Measurements from ENCODE around the gene GRM5.
A peak's percentile ranks its signal among the peaks of the same experiment; 100 is the strongest.

Gene GRM5

GRCh38 chr11:88604260-88604659, 461.5 kb downstream of the GRM5 start:
- DNase-seq, result no peak

- no peak for DNase-seq
These were observed 462.5 kb downstream of the GRM5 start for GRCh38 chr11:88603091-88603867.

- no peak for DNase-seq
These were observed 468.4 kb downstream of the GRM5 start for GRCh38 chr11:88597387-88597786.

GRCh38 chr11:88596786-88597185, 469.0 kb downstream of the GRM5 start:
- DNase-seq, result no peak

GRCh38 chr11:88594274-88594950, 471.4 kb downstream of the GRM5 start:
- no peak for DNase-seq

- DNase-seq, result no peak
These were observed 475.4 kb downstream of the GRM5 start for GRCh38 chr11:88590361-88590760.

- no peak for DNase-seq
These were observed 482.5 kb downstream of the GRM5 start for GRCh38 chr11:88583251-88583650.

- DNase-seq, result no peak
These were observed 486.3 kb downstream of the GRM5 start for GRCh38 chr11:88579466-88579865.

GRCh38 chr11:88576741-88577140, 489.0 kb downstream of the GRM5 start:
- no peak for DNase-seq

- DNase-seq, result no peak
These were observed 489.9 kb downstream of the GRM5 start for GRCh38 chr11:88575916-88576315.

- DNase-seq, result no peak
These were observed 496.4 kb downstream of the GRM5 start for GRCh38 chr11:88569342-88569741.

GRCh38 chr11:88555829-88556202, 510.0 kb downstream of the GRM5 start:
- no peak for DNase-seq

GRCh38 chr11:88555018-88555828, 510.6 kb downstream of the GRM5 start:
- DNase-seq, result no peak

- no peak for DNase-seq
These were observed 512.6 kb downstream of the GRM5 start for GRCh38 chr11:88553204-88553603.

GRCh38 chr11:88552379-88553062, 513.3 kb downstream of the GRM5 start:
- peak; percentile 37 for DNase-seq

- no peak for DNase-seq
These were observed 521.0 kb downstream of the GRM5 start for GRCh38 chr11:88544656-88545280.

- DNase-seq, result peak; percentile 73
These were observed 521.7 kb downstream of the GRM5 start for GRCh38 chr11:88543902-88544655.

GRCh38 chr11:88541006-88541405, 524.8 kb downstream of the GRM5 start:
- no peak for DNase-seq

GRCh38 chr11:88538098-88538497, 527.7 kb downstream of the GRM5 start:
- no peak for DNase-seq

- DNase-seq, result no peak
These were observed 528.2 kb downstream of the GRM5 start for GRCh38 chr11:88537613-88538012.

- no peak for DNase-seq
These were observed 529.0 kb downstream of the GRM5 start for GRCh38 chr11:88536616-88537265.

Measured in activated naive CD4-positive, alpha-beta T cell treated with anti-CD3 and anti-CD28 coated beads, Interleukin-2, amount 50 U/mL, for 16 hours (primary cell).